Amygdala (tissue), 56 donors: ENCODE measurements around the gene CCL11.

Experiments
- DNase-seq, 56 donors: peaks; one replicate each; lab custom pipeline; 2025; lab: John Stamatoyannopoulos, UW

CCL11 gene

DNA sequence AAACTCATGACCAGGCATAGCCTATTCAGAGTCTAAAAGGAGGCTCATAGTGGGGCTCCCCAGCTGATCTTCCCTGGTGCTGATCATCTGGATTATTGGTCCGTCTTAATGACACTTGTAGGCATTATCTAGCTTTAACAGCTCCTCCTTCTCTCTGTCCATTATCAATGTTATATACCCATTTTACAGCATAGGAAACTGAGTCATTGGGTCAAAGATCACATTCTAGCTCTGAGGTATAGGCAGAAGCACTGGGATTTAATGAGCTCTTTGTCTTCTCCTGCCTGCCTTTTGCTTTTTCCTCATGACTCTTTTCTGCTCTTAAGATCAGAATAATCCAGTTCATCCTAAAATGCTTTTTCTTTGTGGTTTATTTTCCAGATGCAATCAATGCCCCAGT, 29.7 kb upstream of the CCL11 start:
- no peak for DNase-seq

DNA sequence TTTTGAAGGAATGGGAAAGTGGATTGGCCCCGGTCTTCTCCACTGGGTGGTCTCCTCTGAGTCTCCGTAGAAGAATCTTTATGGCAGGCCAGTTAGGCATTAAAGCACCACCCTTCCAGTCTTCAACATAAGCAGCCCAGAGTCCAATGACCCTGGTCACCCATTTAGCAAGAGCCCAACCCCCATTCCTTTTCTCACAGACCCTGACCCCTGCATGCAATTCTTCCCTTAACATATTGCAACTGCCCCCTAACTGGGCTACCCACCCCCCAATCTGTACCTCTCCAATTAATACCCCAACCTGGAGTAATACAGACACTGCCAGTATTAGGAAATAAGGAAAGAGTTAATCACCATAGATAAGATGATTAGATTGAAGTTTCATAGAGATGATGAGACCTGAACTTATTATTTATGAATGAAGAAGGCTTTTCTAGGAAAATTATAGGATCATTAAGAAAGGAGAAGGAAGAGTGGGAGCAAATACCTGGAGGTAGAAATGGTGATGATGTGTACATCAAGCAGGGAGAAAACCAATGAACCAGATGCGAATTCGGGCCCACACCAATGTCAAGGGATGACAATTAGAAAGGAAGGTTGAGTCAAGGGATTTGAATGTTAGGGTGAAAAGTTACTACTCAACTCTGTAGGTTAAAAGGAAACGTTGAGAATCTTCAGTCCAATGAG, 28.1 kb upstream of the CCL11 start:
- DNase-seq, result no peak

DNA sequence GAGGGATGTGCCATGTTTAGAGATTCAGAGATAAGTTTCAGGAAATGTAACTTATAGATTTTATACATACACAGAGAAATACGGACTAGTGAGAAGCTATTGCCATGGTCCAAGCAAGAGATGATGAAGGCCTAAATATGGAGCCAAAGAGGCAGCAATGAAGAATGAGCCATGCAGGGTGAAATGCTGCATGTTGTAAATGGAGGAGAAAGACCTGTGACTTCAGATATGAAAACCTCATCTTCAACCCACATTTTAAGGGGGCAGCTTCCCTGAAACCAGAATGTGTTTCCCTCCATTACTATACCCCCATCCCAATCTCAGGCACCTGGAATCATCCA, 27.6 kb upstream of the CCL11 start:
- no peak for DNase-seq

DNA sequence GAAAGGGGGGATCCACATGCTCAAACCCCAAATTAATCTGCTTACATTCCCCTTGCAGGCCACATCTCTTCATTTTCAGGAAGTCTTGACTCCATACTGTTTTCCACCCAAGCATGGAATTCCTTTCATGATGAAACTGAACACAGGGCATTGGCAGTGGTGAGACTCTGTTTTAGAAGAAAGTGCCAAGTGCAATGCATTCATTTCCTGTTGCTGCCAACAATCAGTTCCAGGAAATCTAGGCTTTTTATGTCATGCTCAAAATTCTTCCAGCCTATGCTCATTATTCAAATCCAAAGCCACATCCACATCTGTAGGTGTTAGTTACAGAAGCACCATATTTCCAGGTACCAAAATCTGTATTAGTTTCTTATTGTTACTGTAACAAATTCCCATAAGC, 26.4 kb upstream of the CCL11 start:
- no peak for DNase-seq

DNA sequence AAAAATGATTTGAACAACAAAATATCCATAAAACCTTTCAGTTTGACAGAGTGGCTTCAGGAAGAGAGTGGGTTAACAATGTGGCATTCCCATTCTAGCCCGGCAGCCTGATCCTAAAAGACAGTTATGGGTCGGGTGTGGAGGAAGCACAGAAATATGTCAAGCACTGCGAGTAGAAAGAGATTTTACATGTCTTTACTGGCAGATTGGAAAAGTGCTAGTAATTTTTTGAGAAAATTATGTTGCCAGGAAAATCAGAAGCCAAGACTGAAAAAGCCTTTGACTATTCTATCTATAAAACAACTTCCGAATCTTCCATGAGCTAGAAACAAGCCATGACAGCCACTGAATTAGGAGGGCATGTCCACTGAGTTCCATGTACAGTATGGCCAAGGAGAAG, 24.7 kb upstream of the CCL11 start:
- DNase-seq, result no peak

DNA sequence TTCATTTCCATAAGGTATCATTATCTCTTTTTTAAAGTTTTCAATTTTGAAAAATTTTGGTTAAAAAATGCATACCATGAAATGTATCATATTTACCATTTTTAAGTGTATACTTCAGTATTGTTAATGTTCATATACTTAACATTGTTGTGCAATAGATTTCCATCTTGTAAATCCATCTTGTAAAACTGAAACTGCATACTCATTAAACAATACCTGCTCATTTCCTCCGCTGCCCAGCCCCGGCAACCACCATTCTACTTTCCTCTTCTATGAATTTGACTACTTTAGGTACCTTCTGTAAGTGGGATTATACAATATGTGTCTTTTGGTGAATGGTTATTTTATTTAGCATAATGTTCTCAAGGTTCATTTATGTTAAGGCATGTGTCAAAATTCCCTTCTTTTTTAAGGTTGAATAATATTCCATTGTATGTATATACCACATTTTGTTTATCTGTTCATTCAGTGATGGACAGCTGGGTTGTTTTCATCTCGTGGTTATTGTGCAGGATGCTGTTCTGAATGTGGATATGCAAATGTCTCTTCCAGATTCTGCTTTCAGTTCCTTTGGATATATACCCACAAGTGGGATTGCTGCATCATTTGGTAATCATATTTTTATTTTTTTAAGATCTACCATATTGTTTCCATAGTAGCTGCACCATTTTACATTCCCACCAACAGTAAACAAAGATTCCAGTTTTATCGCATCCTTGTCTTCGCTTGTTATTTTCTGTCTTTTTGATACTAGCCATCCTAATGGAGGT, 23.8 kb upstream of the CCL11 start:
- no peak for DNase-seq

DNA sequence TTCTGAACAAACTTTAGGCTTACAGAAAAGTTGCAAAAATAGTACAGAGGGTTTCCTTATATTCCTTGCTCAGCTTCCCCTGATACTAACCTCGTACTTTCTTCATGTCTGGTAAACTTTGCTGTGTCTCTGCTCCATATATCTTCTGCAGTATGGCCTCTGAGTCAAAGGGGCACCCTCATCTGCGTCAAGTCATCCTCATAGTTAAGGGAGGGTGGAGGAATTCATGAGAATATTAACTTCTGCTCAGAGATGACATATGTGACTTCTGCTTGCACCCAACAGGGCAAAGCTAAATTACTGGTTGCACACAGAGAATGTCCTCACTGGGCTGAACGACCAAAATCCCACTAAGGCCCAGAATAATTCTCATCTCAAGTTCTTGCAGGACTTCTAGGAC, 19.8 kb upstream of the CCL11 start:
- DNase-seq, result no peak

DNA sequence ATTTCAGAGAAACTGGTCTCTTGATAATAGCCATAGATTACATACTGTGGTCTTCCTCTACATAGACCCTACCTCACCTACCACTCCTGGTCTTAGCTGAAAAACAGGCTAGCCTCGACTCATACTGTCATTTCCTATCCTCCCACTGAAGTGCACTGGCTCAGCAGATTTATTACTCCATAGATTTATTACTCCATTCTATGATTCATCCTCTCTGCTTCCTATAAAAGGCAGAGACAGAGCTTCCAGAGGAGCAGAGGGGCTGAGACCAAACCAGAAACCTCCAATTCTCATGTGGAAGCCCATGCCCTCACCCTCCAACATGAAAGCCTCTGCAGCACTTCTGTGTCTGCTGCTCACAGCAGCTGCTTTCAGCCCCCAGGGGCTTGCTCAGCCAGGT, 15.6 kb upstream of the CCL11 start, which contains the start of gene CCL7:
Gene CCL7, plus strand, starts transcription at position 253 of the 400 bp plus-strand sequence. Its CDS starts 70 bp downstream, at position 323.
- DNase-seq, result no peak

DNA sequence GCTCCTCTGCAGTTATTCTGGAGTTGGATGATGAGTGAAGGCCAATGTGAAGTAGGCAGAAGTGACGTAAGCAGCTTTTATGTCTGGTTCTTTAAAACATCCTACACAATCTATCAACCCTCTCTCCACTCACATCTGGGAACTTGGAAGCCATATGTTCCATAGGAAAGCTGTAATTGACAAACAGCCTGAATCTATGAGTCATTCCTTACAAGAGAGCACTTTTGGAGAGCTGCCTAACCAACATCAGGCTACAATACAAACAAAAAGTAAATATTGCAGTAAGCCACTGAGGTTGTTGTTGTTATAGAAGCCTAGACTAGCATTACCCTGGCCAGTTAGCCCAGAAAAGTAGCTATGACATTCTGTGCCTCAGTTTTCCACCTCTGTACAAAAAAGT, 9.7 kb upstream of the CCL11 start:
- no peak for DNase-seq

DNA sequence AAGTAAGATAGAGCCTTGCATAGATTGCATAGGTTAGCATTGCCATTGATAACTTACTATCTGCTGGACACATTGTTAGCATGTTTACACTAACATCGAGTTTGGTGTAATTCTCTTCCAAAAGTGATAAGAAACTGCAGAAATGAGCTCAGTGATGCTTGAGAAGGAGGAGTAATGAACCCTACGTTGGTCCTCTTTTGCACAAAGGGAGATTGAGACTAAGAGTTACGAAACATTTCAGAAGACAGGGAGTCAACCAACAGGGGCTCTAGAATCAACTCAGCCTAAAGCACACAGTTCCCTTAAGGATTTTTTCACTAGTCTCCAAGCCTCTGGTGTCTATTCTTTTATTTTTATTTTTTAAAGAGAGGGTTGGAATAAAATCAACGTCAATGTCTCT, 8.7 kb upstream of the CCL11 start:
- DNase-seq, result no peak

DNA sequence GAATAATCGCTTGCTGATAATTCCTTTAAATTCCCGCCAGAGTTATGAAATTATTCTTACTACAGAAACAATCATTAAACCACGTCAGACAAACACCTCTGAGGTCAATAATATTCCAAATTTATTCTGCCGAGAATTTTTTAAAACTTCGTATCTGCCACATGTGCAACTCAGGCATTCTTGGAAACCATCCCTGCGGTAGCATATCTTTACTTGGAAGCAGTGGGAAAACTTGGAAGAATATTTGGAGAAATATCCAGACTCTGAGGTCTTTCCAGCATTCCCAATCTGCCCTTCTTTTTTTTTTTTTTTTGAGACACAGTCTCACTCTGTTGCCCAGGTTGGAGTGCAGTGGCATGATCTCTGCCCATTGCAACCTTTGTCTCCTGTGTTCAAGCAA, 2.0 kb upstream of the CCL11 start:
- DNase-seq, result no peak

DNA sequence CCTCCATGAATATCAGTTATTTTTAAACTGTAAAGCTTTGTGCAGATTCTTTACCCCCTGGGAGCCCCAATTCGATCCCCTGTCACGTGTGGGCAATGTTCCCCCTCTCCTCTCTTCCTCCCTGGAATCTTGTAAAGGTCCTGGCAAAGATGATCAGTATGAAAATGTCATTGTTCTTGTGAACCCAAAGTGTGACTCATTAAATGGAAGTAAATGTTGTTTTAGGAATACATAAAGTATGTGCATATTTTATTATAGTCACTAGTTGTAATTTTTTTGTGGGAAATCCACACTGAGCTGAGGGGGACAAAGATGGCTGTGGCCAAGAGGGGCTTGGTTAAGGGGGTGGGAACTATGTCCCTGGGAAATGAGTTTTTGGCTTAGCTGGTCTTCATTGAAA, 2.3 kb downstream of the CCL11 start:
- no peak for DNase-seq

DNA sequence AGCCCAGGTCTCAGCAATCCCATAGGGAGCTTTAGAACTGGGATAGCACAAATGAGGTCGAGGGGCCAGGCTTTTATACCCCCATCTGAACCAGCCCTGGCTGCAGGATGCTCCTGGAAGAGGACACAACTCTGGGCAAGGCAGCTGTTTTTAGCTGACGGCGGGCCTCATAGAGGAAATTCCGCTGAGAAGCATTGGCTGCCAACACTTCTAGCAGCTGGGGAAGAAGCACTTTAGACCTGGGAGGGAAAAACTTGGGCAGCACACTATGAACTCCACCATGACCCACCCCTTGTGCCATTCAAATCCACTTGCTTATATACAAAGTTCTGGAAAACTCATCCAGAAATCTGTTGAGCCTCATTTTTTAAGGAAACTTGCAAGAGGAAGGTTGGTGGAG, 5.0 kb downstream of the CCL11 start:
- no peak for DNase-seq

DNA sequence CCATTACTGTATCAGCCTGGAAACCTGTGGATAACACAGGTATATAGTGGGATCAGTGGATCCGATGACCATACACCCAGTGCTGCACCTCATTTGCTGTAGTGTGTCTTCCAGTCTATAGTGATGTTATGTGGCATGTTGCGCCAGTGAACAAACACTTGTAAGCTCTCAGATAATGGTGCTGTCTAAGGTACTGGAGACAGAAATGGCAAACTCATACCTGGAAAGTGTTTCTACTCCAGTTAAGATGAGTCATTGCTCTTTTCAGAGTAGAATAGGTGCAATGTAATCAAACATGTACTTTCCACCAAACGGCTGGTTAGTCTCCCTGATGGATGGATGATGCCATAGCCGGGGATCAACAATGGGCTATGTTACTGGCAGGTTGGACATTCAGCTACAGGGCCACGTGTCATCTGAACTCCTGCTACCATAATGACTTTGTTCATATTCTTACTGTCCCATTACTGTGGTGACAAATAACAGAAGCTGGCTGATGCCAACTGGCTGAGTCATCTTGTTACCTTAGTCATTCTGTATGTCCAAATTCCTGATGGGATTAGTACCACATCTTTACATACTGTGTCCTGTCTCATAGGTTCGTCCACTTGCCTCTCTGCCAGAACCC, 6.3 kb downstream of the CCL11 start:
- no peak for DNase-seq

DNA sequence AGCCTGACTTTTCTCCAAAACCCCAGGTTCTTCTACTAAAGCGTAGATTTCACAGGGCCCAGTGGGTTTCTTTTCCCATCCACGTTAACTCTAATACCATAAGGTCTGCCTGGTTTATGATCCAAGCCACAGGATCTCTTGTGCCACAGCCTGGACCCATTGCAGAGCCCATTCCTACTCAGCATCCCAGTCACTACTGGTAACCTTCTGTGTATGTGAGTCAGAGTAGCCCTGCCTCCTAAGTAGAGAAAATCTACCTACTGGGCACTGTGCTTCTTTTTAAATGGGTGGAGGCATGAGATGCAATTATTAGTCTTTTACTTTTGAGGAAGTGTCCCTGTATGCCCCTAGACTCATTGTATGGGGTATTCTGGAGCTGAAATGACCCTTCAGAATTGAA, 13.5 kb downstream of the CCL11 start:
- DNase-seq, result no peak

DNA sequence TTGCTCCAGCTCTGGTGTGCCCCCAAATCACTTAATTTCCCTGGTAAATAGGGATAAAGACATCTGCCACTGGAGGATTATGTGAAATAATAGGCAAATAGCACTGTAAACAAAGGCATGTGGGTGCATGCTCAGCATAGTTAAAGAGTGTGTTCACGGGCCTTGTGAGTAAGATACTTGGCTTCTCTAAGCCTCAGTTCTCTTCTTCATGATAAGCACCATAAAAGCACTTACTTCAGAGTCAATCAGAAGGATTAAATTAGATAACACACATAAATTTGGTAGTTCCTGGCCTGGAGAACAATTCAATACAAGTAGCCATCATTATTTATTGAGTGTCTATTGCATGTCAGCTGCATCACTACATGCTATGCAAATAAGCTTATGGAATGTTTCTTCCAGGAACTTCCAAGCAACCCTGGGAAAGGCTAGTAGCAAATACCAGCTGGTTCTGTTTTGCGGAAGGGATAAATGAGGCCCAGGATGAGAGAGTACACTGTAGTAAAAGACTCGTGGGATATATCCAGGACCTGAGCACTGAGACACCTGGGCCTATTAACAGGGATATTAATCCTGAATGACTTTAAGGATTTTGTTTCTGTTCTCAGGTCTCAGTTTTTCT, 14.5 kb downstream of the CCL11 start:
- no peak for DNase-seq

DNA sequence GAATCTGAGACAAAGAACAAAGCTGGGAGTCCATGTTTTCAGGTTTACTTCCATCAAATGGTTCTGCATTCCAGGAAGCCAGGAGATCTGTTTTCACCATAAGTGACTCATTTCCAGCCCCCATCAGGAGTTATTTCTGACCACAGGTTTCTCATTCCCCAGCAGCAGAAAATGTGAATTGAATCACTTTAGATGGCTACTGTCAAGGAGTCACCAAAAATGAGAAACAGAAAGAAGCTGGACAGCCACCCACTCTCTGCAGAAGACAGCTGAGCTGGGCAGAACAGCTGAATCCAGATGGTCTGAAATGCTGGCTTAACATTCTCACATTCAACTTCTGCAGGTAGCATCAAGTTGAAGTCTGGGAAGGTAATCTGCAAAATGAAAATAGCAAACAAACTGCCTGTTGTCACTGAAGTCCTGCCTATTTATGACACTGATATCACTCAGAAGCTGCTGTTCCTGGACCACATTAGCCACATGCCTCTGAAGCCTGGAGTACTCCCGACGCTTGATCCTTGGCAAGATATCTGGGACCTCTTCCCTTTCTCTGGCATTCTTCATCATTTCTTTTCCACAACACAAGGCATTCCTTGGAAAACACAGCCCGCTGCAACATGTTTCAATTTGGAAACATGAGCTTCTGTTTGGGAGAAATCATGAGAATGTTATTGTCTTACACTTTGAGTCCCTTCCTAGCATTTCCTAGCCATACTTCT, 15.3 kb downstream of the CCL11 start:
- DNase-seq, result no peak

DNA sequence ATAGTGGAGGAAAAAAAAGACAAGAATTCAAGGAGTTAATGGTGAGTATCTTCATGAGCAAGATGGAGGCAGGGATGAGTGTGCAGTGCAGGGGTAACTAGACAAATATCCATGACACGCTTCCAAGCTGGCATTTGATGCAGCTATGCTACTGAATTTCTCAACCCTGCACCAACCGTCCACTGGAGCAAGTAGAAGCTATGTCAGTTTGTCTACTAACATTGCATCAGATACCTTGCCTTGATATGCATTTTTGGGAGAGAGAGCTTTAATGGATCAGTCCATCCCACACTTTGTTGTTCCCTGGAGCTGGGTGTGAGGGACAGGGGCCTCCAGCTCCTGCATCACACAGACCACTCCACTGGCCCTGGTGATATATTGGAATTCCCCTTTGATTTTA, 16.4 kb downstream of the CCL11 start:
- DNase-seq, result no peak

DNA sequence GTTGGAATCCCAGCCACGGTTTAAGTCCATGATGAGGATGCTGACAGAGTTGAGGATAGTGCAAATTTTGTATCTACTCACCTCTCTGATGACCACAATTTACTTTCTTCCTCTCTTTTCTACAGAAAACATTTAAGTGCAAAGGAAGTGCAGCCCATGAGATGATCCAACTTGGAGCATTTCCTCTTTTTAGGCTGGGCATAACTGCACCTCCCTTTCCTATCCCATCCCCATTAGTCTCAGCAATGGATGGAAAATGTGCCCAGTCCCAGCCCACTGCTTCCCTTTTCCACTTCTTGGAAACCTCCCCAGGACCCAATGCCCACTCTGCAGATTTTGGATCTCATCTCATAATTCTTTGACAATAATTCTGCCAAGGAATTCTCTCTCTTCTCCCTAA, 17.1 kb downstream of the CCL11 start:
- DNase-seq, result no peak

DNA sequence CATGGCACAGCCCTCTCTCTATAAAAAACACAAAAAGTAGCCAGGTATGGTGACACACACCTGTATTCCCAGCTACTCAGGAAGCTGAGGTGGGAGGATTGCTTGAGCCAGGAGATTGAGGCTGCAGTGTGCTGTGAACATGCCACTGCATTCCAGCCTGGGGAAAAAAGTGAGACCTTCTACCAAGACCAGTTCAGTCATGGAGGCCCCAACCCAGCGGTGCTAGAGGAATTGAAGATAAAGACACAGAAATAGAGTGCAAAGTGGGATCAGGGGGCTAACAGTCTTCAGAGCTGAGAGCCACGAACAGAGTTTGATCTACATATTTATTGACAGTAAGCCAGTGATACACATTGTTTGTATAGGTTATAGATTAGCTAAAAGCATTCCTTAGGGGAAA, 18.1 kb downstream of the CCL11 start:
- no peak for DNase-seq

DNA sequence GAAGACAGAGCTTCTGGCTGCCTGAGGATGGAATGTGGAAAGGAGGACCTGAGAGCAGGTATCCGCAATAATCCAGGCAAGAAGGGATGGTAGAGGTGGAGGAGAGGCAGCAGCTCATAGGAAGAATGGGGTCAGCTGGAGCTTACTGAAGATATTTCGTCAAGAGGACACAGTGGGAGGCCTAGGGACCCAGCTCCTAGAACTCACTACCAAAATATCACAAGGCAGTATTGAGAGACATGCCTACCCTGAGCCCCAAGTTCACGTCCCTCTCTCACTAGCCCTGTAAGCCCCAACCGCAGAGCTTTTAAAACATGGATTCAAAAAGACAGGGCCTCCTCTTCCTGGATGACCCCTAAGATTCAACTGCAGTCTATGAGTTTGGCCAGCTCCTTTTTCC, 19.5 kb downstream of the CCL11 start:
- DNase-seq, result no peak
